ENCODE data around the gene PIK3R5. TPM values are rescaled to one million over a fixed set of nuclear protein-coding genes. Genes with fewer than 3 reads are reported as not detected.

The PIK3R5 gene
- total RNA-seq, 1 donor from 2014 or later = 17.1 TPM

GRCh38 chr17:8832711-8833352 is 132.7 kb downstream of the PIK3R5 start:
- no peak for DNase-seq (ENCODE audit: low spot score)

GRCh38 chr17:8831234-8831849 is 134.2 kb downstream of the PIK3R5 start:
- DNase-seq (ENCODE audit: low spot score) = no peak

GRCh38 chr17:8830141-8830540 is 135.4 kb downstream of the PIK3R5 start:
- no peak for DNase-seq (ENCODE audit: low spot score)

GRCh38 chr17:8829036-8829941 is 136.2 kb downstream of the PIK3R5 start:
- no peak for DNase-seq (ENCODE audit: low spot score)

Other genes with a start within 250 kb of the PIK3R5 start
- gene CCDC42, start 220.9 kb downstream of the PIK3R5 start, total RNA-seq = not detected
- not detected for gene SPDYE4, start 207.2 kb downstream of the PIK3R5 start, total RNA-seq
- gene MFSD6L, start 166.3 kb downstream of the PIK3R5 start, total RNA-seq = 2.9 TPM
- 2.8 TPM for gene PIK3R6, start 98.0 kb downstream of the PIK3R5 start, total RNA-seq
- 33.1 TPM for gene NTN1, start 55.8 kb upstream of the PIK3R5 start, total RNA-seq

All from mucosa of gallbladder (tissue), 1 donor.